ENCODE measurements around the gene LRRN4. TPM values are rescaled to one million over a fixed set of nuclear protein-coding genes. Genes with fewer than 3 reads are reported as not detected.

LRRN4 gene
- under 1 TPM; 0.08 to 0.17 TPM for total RNA-seq
- 0.03 TPM for polyA plus RNA-seq (2013, experiment 1 of 2)
- polyA plus RNA-seq (2013, experiment 2 of 2) = 0.03 TPM
- total RNA-seq = 0 to 0.26 (median 0) reads per million in 172 experiments

- Histone ChIP-seq H3K9me3 (ENCODE audit: control insufficient read depth in 1 of 2, insufficient read depth in 1 of 2, low read length in 2 of 2) (no peaks in the 10 kb centered on the region), H3K36me3 (ENCODE audit: insufficient read depth, low read length) (no peaks in the 10 kb centered on the region), H3K4me1 (ENCODE audit: insufficient read depth, low read length) (no peaks in the 10 kb centered on the region), H3K4me3 (ENCODE audit: low read length) (no peak within 1 kb of the TSS), H3K27me3 (ENCODE audit: control insufficient read depth in 1 of 2, insufficient read depth in 2 of 2, low read length in 2 of 2) (peaks cover 26 to 31% of the 10 kb centered on the region in 2 experiments), H3K27ac (ENCODE audit: low read depth in 1 of 2, low read length in 2 of 2) (no peak within 1 kb of the TSS)
- TF ChIP-seq, protein P1, sequence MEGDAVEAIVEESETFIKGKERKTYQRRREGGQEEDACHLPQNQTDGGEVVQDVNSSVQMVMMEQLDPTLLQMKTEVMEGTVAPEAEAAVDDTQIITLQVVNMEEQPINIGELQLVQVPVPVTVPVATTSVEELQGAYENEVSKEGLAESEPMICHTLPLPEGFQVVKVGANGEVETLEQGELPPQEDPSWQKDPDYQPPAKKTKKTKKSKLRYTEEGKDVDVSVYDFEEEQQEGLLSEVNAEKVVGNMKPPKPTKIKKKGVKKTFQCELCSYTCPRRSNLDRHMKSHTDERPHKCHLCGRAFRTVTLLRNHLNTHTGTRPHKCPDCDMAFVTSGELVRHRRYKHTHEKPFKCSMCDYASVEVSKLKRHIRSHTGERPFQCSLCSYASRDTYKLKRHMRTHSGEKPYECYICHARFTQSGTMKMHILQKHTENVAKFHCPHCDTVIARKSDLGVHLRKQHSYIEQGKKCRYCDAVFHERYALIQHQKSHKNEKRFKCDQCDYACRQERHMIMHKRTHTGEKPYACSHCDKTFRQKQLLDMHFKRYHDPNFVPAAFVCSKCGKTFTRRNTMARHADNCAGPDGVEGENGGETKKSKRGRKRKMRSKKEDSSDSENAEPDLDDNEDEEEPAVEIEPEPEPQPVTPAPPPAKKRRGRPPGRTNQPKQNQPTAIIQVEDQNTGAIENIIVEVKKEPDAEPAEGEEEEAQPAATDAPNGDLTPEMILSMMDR (IDR thresholded peaks at IDR 0.05) = no peak
- intact Hi-C loops (cut with DNase I, micrococcal nuclease) = no loop called here
- peak within 1 kb of the TSS; percentile 40 for H3K4me3 Mint-ChIP-seq
- no peak within 1 kb of the TSS for H3K27ac Mint-ChIP-seq
- no peak for DNase-seq
- H3K27me3 Mint-ChIP-seq = peaks cover 41% of the 10 kb centered on the region
- no peaks in the 10 kb centered on the region for H3K36me3 Mint-ChIP-seq (ENCODE audit: low read depth)
- POLR2A ChIA-PET = no interaction called here
- H3K4me1 Mint-ChIP-seq (ENCODE audit: low read depth) = no peaks in the 10 kb centered on the region
- H3K9me3 Mint-ChIP-seq = no peaks in the 10 kb centered on the region
- CTCF ChIA-PET = no interaction called here
- ATAC-seq (ENCODE audit: poor library complexity) = no peak
Measured at GRCh38 chr20:6053776-6054688, at the start of gene LRRN4. LRRN4 (minus strand) TSS chr20:6054060; CDS start chr20:6052799, 1,261 bp downstream.

DNA sequence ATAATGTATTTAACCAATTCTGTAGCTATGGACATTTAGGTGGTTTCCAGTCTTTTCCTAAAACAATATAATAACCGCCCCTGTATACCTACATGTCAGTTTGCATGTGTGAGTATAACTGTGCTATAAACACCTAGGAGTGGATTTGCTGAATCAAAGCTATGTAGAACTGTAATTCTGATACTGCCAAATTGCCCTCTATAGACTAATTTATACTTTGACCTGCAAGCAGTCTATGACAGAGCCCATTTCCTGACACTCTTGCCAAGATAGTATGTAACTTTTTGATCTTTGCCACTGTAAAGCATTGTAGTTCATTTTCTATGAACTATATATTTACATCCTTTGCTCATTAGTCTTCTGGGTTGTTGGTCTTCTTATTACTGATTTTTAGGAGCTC, 49.4 kb upstream of the LRRN4 start:
- Mint-ChIP-seq H3K4me1 (ENCODE audit: low read depth) (no peaks in the 10 kb centered on the region), H3K27me3 (peaks cover 19% of the 10 kb centered on the region), H3K4me3 (no peak overlapping the region), H3K9me3 (no peaks in the 10 kb centered on the region), H3K27ac (no peak overlapping the region), H3K36me3 (ENCODE audit: low read depth) (no peaks in the 10 kb centered on the region)
- Histone ChIP-seq H3K4me3 (ENCODE audit: low read length) (no peak overlapping the region), H3K4me1 (ENCODE audit: insufficient read depth, low read length) (no peaks in the 10 kb centered on the region), H3K36me3 (ENCODE audit: insufficient read depth, low read length) (no peaks in the 10 kb centered on the region), H3K27ac (ENCODE audit: low read depth in 1 of 2, low read length in 2 of 2) (no peak overlapping the region), H3K27me3 (ENCODE audit: control insufficient read depth in 1 of 2, insufficient read depth in 2 of 2, low read length in 2 of 2) (peaks cover 2 to 5% of the 10 kb centered on the region in 2 experiments), H3K9me3 (ENCODE audit: control insufficient read depth in 1 of 2, insufficient read depth in 1 of 2, low read length in 2 of 2) (no peaks in the 10 kb centered on the region)
- CTCF ChIA-PET = no interaction called here
- POLR2A ChIA-PET = no interaction called here
- TF ChIP-seq, protein P1 (IDR thresholded peaks at IDR 0.05) = no peak
- ATAC-seq (ENCODE audit: poor library complexity) (no peak), DNase-seq (no peak)
- intact Hi-C loops (cut with DNase I, micrococcal nuclease) = no loop called here

GRCh38 chr20:6101346-6101745, 47.5 kb upstream of the LRRN4 start:
- Histone ChIP-seq H3K4me3 (ENCODE audit: low read length) (no peak overlapping the region), H3K4me1 (ENCODE audit: insufficient read depth, low read length) (no peaks in the 10 kb centered on the region), H3K27ac (ENCODE audit: low read depth in 1 of 2, low read length in 2 of 2) (no peak overlapping the region), H3K9me3 (ENCODE audit: control insufficient read depth in 1 of 2, insufficient read depth in 1 of 2, low read length in 2 of 2) (no peaks in the 10 kb centered on the region), H3K36me3 (ENCODE audit: insufficient read depth, low read length) (no peaks in the 10 kb centered on the region), H3K27me3 (ENCODE audit: control insufficient read depth in 1 of 2, insufficient read depth in 2 of 2, low read length in 2 of 2) (peaks cover 2 to 3% of the 10 kb centered on the region in 2 experiments)
- H3K9me3 Mint-ChIP-seq = no peaks in the 10 kb centered on the region
- POLR2A ChIA-PET = no interaction called here
- no peak overlapping the region for H3K4me3 Mint-ChIP-seq
- CTCF ChIA-PET = no interaction called here
- ATAC-seq (ENCODE audit: poor library complexity) (no peak), DNase-seq (no peak)
- intact Hi-C loops (cut with DNase I, micrococcal nuclease) = no loop called here
- H3K27ac Mint-ChIP-seq = no peak overlapping the region
- TF ChIP-seq, protein P1 (IDR thresholded peaks at IDR 0.05) = no peak
- H3K27me3 Mint-ChIP-seq = peaks cover 24% of the 10 kb centered on the region
- no peaks in the 10 kb centered on the region for H3K4me1 Mint-ChIP-seq (ENCODE audit: low read depth)
- no peaks in the 10 kb centered on the region for H3K36me3 Mint-ChIP-seq (ENCODE audit: low read depth)
